HUES6 (cell line): ENCODE results near the gene ODAPH.

Experiments
- H3K27ac ChIP-seq: 2 replicates; pipeline ENCODE4 v1.7.0; 2013; ENCODE audit warnings: low read depth, mild to moderate bottlenecking, low read length, inconsistent platforms
- H3K27me3 ChIP-seq: 2 replicates; pipeline ENCODE4 v1.6.1; 2013; ENCODE audit warnings: low read length; ENCODE audit not compliant: control insufficient read depth, insufficient read depth
- H3K36me3 ChIP-seq: 2 replicates; pipeline ENCODE4 v1.6.1; 2013; ENCODE audit warnings: low read length; ENCODE audit not compliant: control insufficient read depth, insufficient read depth
- H3K4me1 ChIP-seq: 2 replicates; pipeline ENCODE4 v1.6.1; 2013; ENCODE audit warnings: low read length; ENCODE audit not compliant: control insufficient read depth, insufficient read depth
- H3K4me3 ChIP-seq: 2 replicates; pipeline ENCODE4 v1.5.1; 2013; ENCODE audit warnings: low read depth, low read length
- H3K9ac ChIP-seq: one replicate; pipeline ENCODE4 v1.6.1; 2013; ENCODE audit warnings: mild to moderate bottlenecking, low read length
- H3K9me3 ChIP-seq: 2 replicates; pipeline ENCODE4 v1.6.1; 2013; ENCODE audit warnings: low read depth, low read length; ENCODE audit not compliant: control insufficient read depth, insufficient read depth

Gene ODAPH

GRCh38 chr4:75593393-75593792, 37.5 kb downstream of the ODAPH start:
- no peak overlapping the region for H3K9ac ChIP-seq
- no peaks in the 10 kb centered on the region for H3K27me3 ChIP-seq
- no peaks in the 10 kb centered on the region for H3K36me3 ChIP-seq
- H3K4me1 ChIP-seq, result 0 out of 2 replicates have a peak, but pooled peaks cover 1% of the 10 kb centered on the region
- H3K4me3 ChIP-seq, result no peak overlapping the region
- no peaks in the 10 kb centered on the region for H3K9me3 ChIP-seq
- no peak overlapping the region for H3K27ac ChIP-seq

GRCh38 chr4:75596061-75596460, 40.2 kb downstream of the ODAPH start:
- no peak overlapping the region for H3K9ac ChIP-seq
- no peak overlapping the region for H3K4me3 ChIP-seq
- no peaks in the 10 kb centered on the region for H3K36me3 ChIP-seq
- no peaks in the 10 kb centered on the region for H3K27me3 ChIP-seq
- no peaks in the 10 kb centered on the region for H3K9me3 ChIP-seq
- no peak overlapping the region for H3K27ac ChIP-seq
- H3K4me1 ChIP-seq, result peaks cover 6% of the 10 kb centered on the region; the same call in 1 of the 2 replicates

- H3K36me3 ChIP-seq, result no peaks in the 10 kb centered on the region
- no peak overlapping the region for H3K4me3 ChIP-seq
- H3K27me3 ChIP-seq, result no peaks in the 10 kb centered on the region
- H3K27ac ChIP-seq, result no peak overlapping the region
- H3K9ac ChIP-seq, result no peak overlapping the region
- no peaks in the 10 kb centered on the region for H3K9me3 ChIP-seq
- peaks cover 6% of the 10 kb centered on the region; the same call in 1 of the 2 replicates for H3K4me1 ChIP-seq
Observed at GRCh38 chr4:75598390-75598789, 42.5 kb downstream of the ODAPH start.

- Histone ChIP-seq H3K9ac (no peak overlapping the region), H3K27ac (no peak overlapping the region), H3K4me3 (no peak overlapping the region), H3K9me3 (no peaks in the 10 kb centered on the region), H3K27me3 (no peaks in the 10 kb centered on the region), H3K4me1 (peaks cover 6% of the 10 kb centered on the region; the same call in 1 of the 2 replicates), H3K36me3 (no peaks in the 10 kb centered on the region)
Observed at GRCh38 chr4:75599647-75600046, 43.8 kb downstream of the ODAPH start.

- Histone ChIP-seq H3K27me3 (no peaks in the 10 kb centered on the region), H3K27ac (no peak overlapping the region)
Observed at GRCh38 chr4:75605928-75606327, 50.1 kb downstream of the ODAPH start.

GRCh38 chr4:75612306-75612705, 56.4 kb downstream of the ODAPH start:
- no peaks in the 10 kb centered on the region for H3K9me3 ChIP-seq
- H3K27ac ChIP-seq, result no peak overlapping the region
- no peaks in the 10 kb centered on the region for H3K4me1 ChIP-seq
- no peak overlapping the region for H3K4me3 ChIP-seq
- H3K9ac ChIP-seq, result no peak overlapping the region
- H3K27me3 ChIP-seq, result no peaks in the 10 kb centered on the region
- H3K36me3 ChIP-seq, result no peaks in the 10 kb centered on the region

More at GRCh38 chr4:75605928-75606327, 50.1 kb downstream of the ODAPH start:
- no peak overlapping the region for H3K4me3 ChIP-seq
- H3K9ac ChIP-seq, result no peak overlapping the region
- no peaks in the 10 kb centered on the region for H3K4me1 ChIP-seq
- H3K9me3 ChIP-seq, result no peaks in the 10 kb centered on the region
- no peaks in the 10 kb centered on the region for H3K36me3 ChIP-seq
